ENCODE results near the gene IGF2BP1.
"Not testable (repeated sequence)": the region's sequence is repeated elsewhere in the genome, so short reads cannot be mapped to it uniquely, and the experiment has no call there.

Gene IGF2BP1

DNA sequence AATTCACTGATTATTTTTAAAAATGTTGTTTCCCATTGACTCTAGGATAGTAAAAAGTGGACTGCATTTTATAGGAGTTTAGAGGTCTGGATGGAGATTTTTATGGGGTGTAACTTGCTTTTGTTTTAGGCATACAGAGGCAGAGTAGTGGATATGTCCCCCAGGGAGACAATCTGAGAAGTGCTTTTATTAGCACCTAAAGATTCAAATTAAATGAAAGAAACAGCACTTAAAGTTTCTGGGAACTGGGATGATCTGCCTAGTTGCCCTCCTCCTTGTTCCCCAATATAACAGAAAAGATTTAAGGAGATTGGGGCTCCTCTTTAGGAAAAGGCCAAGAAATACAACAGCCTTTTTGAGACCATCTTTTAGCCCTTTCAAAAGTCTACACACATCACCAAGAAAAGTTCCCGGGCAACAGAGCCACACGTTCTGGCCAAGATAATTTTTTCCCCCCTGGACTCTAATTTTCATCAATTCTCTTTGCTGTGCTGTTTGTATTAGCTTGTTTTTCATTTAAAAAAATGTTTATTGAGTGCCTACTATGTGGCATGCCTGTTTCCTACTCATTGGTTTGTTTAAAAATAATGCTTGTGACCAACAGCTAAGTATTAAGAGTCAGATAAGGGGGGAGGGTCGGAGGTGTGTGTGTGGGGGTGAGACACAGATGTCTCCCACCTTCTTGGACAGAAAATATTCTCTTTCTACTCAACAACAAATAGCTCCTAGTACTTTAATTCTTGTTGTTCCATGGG lies 2.5 kb upstream of the IGF2BP1 start:
- DNase-seq = no peak
- in situ Hi-C loops (cut with HindIII; ENCODE audit: low pct_ligation_motif_present, low pct_unique_long_range_greater_than_20kb, low sequenced_read_pairs) = no loop called here

DNA sequence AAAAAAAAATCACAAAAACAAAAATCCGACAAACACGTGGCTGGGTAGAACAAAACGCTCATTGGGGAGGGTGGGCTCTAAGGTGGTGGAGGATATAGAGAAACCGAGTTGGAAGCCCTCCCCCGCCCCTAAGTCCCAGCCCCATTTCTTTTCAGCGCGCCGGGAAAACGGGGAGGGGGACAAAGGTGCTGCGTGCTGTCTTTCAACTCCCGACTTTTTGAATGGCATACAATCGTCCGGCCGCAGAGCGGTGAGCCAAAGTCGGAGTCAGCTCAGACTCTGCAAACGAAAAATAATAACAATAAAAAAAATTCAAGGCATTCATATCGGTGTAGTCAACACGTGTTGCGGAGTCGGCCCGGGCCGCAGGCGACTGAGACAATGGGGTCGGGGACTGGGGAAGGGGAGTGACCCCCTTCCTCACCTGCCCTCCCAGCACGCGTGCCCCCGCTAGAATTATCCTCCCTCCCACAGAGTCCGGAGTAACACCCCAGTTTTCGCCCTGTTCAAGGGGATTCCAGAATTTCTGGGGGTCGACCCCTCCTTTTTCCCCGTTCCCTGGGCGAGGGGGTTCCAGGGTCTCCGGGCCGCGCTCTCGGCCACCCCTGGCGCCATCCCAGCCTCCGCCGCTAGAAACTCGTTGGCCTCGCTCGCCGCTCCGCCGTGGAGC lies 1.7 kb upstream of the IGF2BP1 start:
- in situ Hi-C loops (cut with HindIII; ENCODE audit: low pct_ligation_motif_present, low pct_unique_long_range_greater_than_20kb, low sequenced_read_pairs) = no loop called here
- DNase-seq = no peak

- no peak for DNase-seq
- in situ Hi-C loops (cut with HindIII; ENCODE audit: low pct_ligation_motif_present, low pct_unique_long_range_greater_than_20kb, low sequenced_read_pairs) = no loop called here
Measured at GRCh38 chr17:48995974-48996721, 1.0 kb upstream of the IGF2BP1 start.

DNA sequence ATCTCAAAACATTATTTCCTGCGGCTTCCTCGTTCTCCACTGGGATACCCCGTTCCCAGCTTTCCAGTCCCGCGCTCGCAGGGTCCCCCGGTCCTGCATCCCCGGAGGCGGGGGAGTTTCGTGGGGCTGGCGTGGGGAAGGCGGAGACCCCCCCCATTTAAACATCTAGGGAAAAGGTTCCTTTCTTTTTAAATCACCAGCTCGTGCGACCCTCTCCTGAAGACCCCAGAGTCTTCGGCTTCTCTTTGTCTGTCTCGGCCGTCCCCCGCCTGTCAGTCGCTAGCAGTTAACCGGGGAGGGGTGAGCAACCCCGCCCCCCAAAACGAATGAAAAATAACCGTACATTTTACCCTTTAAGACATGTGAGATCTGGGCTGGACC lies 473 bp upstream of the IGF2BP1 start:
- in situ Hi-C loops (cut with HindIII; ENCODE audit: low pct_ligation_motif_present, low pct_unique_long_range_greater_than_20kb, low sequenced_read_pairs) = no loop called here
- DNase-seq = no peak

DNA sequence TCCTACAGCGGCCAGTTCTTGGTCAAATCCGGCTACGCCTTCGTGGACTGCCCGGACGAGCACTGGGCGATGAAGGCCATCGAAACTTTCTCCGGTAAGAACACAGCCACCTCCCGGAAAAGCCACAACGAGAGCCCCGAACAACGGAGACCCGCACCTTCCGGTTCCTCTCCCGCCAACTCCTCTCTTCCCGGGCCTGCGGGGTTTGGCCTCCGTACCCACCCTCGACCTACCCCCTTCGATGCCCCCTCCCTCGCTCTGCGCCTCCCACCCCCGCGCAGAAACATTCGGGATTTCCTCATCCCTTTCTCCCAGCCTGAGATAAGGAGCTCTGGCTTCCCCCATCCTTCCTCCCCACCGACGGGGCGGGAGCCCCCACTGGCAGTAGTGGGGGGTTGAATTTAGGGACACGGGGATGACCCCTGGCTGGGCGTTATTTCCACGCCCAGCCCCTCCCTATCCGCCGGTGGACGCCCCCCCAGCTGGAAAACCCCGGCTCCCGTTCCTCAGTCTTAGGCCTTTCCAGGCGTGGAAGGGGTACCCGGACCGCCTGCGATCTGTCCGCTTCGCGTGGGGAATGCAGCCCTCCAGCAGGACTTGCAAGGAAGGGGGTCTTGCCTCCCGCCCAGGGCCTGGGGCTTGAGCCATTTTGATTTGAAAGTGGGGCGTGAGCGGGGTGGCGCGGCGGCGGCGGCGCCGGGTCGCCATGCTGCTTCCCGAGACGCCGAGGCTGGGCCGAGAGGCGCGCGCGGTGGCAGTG lies 822 bp downstream of the IGF2BP1 start:
- DNase-seq = no peak
- in situ Hi-C loops (cut with HindIII; ENCODE audit: low pct_ligation_motif_present, low pct_unique_long_range_greater_than_20kb, low sequenced_read_pairs) = no loop called here

GRCh38 chr17:48998587-48999440 lies 1.6 kb downstream of the IGF2BP1 start:
- DNase-seq = no peak
- in situ Hi-C loops (cut with HindIII; ENCODE audit: low pct_ligation_motif_present, low pct_unique_long_range_greater_than_20kb, low sequenced_read_pairs) = no loop called here

GRCh38 chr17:49000943-49001342 lies 3.8 kb downstream of the IGF2BP1 start:
- in situ Hi-C loops (cut with HindIII; ENCODE audit: low pct_ligation_motif_present, low pct_unique_long_range_greater_than_20kb, low sequenced_read_pairs) = loop anchor here (25.0 kb wide), 1 partner anchor 89 kb away; the partner anchor contains the start of gene UBE2Z
- DNase-seq = no peak

DNA sequence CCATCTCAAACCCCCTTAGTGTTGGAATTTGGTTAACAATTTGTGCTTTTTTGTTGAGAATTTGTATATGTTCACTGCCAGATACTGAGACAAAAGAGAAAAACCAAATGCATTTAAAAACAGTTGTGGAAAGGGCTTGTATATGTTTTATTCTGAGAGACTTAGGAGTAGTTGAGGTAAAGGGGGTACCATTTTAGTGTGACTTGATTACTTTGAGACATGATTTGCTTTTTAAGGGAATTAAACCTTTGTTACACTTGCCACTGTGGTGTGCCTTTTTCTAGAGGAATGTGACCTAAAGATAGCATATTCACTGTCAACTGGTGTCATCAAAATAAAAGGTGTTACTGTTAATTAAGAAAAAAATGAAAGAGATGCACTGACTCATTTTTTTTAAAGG lies 4.5 kb downstream of the IGF2BP1 start:
- in situ Hi-C loops (cut with HindIII; ENCODE audit: low pct_ligation_motif_present, low pct_unique_long_range_greater_than_20kb, low sequenced_read_pairs) = loop anchor here (25.0 kb wide), 1 partner anchor 89 kb away; the partner anchor contains the start of gene UBE2Z
- DNase-seq = no peak

DNA sequence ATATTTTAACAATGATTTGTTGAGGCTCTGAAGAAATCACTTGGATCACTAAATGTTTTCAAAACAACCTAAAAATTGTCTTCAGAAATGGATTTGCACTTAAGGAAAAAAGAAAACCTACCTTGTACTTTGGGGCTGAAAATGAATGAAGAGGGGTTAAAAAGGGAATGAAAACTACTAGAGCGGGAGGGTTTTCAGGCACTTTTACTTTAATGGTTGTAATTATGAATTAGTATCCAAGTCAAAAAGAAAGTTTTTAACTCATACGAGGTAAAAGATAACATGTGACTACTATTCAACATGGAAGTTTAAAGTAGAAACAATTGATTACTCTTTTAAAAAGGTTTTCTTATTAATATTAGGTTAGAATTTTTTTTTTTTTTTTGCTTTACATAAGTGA lies 5.1 kb downstream of the IGF2BP1 start:
- no peak for DNase-seq
- in situ Hi-C loops (cut with HindIII; ENCODE audit: low pct_ligation_motif_present, low pct_unique_long_range_greater_than_20kb, low sequenced_read_pairs) = loop anchor here (25.0 kb wide), 1 partner anchor 90 kb away; the partner anchor contains the start of gene UBE2Z

DNA sequence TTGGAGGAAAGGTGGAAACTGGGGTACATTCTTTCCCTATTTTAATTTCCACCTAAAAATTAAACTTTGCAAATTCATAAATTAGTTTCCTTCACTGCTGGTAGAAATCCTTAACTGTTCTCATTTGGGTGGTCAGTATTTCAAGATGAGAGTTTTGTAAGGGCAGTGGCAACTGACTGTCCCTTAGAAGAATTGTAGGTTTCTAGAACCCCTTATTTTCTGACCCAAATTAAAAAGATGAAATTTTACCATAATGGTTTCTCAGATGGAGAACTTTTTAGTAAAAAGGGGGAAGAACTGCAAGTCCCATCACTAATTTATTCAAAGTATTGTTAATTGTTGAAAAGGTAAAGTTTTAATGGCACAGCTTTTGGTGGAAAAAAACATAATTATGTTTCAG lies 5.6 kb downstream of the IGF2BP1 start:
- no peak for DNase-seq
- in situ Hi-C loops (cut with HindIII; ENCODE audit: low pct_ligation_motif_present, low pct_unique_long_range_greater_than_20kb, low sequenced_read_pairs) = loop anchor here (25.0 kb wide), 1 partner anchor 90 kb away; the partner anchor contains the start of gene UBE2Z

- DNase-seq = no peak
- in situ Hi-C loops (cut with HindIII; ENCODE audit: low pct_ligation_motif_present, low pct_unique_long_range_greater_than_20kb, low sequenced_read_pairs) = loop anchor here (25.0 kb wide), 1 partner anchor 92 kb away; the partner anchor contains the start of gene UBE2Z
Measured at GRCh38 chr17:49003557-49004511, 6.6 kb downstream of the IGF2BP1 start.

GRCh38 chr17:49005140-49005539 lies 8.0 kb downstream of the IGF2BP1 start:
- DNase-seq = no peak
- in situ Hi-C loops (cut with HindIII; ENCODE audit: low pct_ligation_motif_present, low pct_unique_long_range_greater_than_20kb, low sequenced_read_pairs) = loop anchor here (25.0 kb wide), 1 partner anchor 93 kb away; the partner anchor contains the start of gene UBE2Z

GRCh38 chr17:49008908-49009307 lies 11.7 kb downstream of the IGF2BP1 start:
- in situ Hi-C loops (cut with HindIII; ENCODE audit: low pct_ligation_motif_present, low pct_unique_long_range_greater_than_20kb, low sequenced_read_pairs) = loop anchor here (25.0 kb wide), 1 partner anchor 97 kb away; the partner anchor contains the start of gene UBE2Z
- DNase-seq = not testable (repeated sequence)

DNA sequence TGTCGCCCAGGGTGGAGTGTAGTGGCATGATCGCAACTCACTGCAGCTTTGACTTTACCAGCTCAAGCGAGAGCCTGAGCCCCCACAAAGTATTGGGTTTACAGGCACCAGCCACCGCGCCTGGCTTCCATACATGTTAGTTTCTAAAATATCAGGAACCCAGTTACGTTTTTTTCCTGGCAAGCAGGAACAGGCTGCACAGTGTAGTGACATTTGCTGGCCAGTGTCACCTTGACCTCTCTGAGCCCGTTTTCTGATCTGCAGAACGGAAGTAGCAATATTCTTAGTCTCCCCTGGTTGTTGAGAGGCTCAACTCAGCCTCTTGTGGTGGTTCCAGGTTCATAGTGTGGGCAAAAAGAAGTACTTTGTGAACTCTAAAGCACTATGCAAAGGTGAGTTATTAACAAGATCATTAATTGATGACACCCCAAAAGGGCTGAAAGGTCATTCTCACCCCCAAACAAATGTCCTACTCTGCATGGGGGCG lies 15.6 kb downstream of the IGF2BP1 start:
- no peak for DNase-seq
- in situ Hi-C loops (cut with HindIII; ENCODE audit: low pct_ligation_motif_present, low pct_unique_long_range_greater_than_20kb, low sequenced_read_pairs) = loop anchor here (25.0 kb wide), 1 partner anchor 101 kb away; the partner anchor contains the start of gene UBE2Z

DNA sequence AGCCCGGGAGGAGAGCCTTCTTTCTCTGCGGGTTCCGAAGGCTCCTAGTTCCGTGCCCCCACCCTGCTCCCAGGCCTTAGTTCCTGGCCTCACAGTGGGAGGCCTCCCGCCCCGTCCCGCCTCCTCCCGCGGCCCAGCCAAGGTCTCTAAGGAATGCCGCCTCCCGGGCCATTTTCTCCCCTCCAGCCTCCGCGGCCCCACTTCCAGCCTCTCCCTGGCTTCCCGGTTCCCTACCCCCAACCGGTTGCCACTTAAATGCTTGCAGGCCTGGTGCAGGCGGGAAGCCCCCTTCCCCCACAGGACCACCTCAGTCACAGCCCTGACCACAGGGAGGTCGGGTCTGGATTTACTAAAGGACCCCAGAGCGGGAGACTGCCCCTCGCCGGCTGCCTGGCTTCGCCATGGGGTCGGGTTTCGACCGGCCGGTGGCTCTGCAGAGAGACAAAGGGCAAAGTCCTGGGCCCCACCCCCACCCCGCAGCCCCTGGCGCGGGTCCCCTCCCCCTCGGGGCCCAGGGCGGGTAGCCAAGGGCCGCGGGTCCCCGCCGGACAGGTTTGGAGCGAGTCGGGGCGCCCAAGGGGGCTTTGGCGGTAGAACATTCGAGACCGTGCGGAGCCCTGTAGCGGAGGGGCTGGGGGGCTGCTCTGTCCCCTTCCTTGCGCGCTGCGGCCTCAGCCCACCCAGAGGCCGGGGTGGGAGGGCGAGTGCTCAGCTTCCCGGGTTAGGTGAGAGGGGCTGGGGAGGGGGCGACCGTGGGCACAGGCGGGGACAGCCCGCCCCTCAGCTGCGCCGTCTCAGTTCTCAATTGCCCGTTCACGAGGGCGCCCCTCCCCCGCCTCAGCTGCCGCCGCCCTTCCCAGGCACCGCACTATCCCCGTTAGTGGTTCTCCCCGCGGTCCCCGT lies 16.4 kb downstream of the IGF2BP1 start:
- in situ Hi-C loops (cut with HindIII; ENCODE audit: low pct_ligation_motif_present, low pct_unique_long_range_greater_than_20kb, low sequenced_read_pairs) = loop anchor here (25.0 kb wide), 1 partner anchor 101 kb away; the partner anchor contains the start of gene UBE2Z
- DNase-seq = no peak
